HG03575 (cell line): ENCODE measurements around the gene CCT3.
"Not testable (repeated sequence)": the region's sequence is repeated elsewhere in the genome, so short reads cannot be mapped to it uniquely, and the experiment has no call there.

Experiments used
- ATAC-seq: cut with Tn5 transposase; IDR thresholded peaks from one replicate; pipeline ENCODE4 v1.9.1; 2021; ENCODE audit not compliant: unreplicated experiment, insufficient number of reproducible peaks, low FRiP score; ENCODE audit errors: extremely low read depth

CCT3 gene

GRCh38 chr1:156342166-156342955 is 4.3 kb upstream of the CCT3 start:
- no peak for ATAC-seq

GRCh38 chr1:156337888-156338179 is 258 bp downstream of the CCT3 start:
- ATAC-seq: no peak

GRCh38 chr1:156337052-156337887 is 822 bp downstream of the CCT3 start:
- no peak for ATAC-seq

GRCh38 chr1:156336242-156336641 is 1.9 kb downstream of the CCT3 start:
- no peak for ATAC-seq

- not testable (repeated sequence) for ATAC-seq
Measured at GRCh38 chr1:156323179-156323578, 14.9 kb downstream of the CCT3 start.

- ATAC-seq: no peak
Measured at GRCh38 chr1:156320560-156320959, 17.5 kb downstream of the CCT3 start.

GRCh38 chr1:156319664-156320063 is 18.4 kb downstream of the CCT3 start:
- ATAC-seq: no peak

- ATAC-seq: no peak
Measured at GRCh38 chr1:156316909-156317308, 21.2 kb downstream of the CCT3 start.

- no peak for ATAC-seq
Measured at GRCh38 chr1:156310962-156311361, 27.1 kb downstream of the CCT3 start.

GRCh38 chr1:156308078-156308477 is 30.0 kb downstream of the CCT3 start:
- ATAC-seq: no peak

GRCh38 chr1:156305215-156305614 is 32.9 kb downstream of the CCT3 start:
- ATAC-seq: no peak

GRCh38 chr1:156303241-156303640 is 34.9 kb downstream of the CCT3 start:
- ATAC-seq: no peak

GRCh38 chr1:156298852-156299357 is 39.2 kb downstream of the CCT3 start, which contains the start of gene VHLL:
Gene VHLL (minus strand): TSS chr1:156299307. CDS start chr1:156299189, 118 bp downstream.
- no peak for ATAC-seq

- no peak for ATAC-seq
Measured at GRCh38 chr1:156295391-156295947, 42.6 kb downstream of the CCT3 start, which contains the start of gene GLMP. Gene GLMP (minus strand): TSS chr1:156295679. CDS start chr1:156295645, 34 bp downstream.

- no peak for ATAC-seq
Measured at GRCh38 chr1:156293895-156294294, 44.2 kb downstream of the CCT3 start.

- ATAC-seq: no peak
Measured at GRCh38 chr1:156293098-156293434, 45.0 kb downstream of the CCT3 start.

GRCh38 chr1:156291226-156292061 is 46.6 kb downstream of the CCT3 start:
- ATAC-seq: no peak

GRCh38 chr1:156289857-156290256 is 48.2 kb downstream of the CCT3 start:
- ATAC-seq: no peak

GRCh38 chr1:156286061-156286460 is 52.0 kb downstream of the CCT3 start:
- no peak for ATAC-seq
